OCI-LY3 (cell line): ENCODE measurements around the gene COQ9.

ENCODE experiments used
- EZH2phosphoT487 ChIP-seq: fragments of 200-600 bp; shearing (Covaris generic); IDR thresholded peaks from 2 replicates; pipeline ENCODE4 v1.6.1; 2018; ENCODE audit warnings: antibody characterized with exemption, mixed run types, low read depth
- TF ChIP-seq, protein P1 (sequence below): fragments of 200-600, 300-600 bp; sonication (generic); IDR thresholded peaks from 2 replicates; pipeline ENCODE4 v1.5.1; 2014; ENCODE audit warnings: antibody characterized with exemption, low read length, low read depth

DNA sequence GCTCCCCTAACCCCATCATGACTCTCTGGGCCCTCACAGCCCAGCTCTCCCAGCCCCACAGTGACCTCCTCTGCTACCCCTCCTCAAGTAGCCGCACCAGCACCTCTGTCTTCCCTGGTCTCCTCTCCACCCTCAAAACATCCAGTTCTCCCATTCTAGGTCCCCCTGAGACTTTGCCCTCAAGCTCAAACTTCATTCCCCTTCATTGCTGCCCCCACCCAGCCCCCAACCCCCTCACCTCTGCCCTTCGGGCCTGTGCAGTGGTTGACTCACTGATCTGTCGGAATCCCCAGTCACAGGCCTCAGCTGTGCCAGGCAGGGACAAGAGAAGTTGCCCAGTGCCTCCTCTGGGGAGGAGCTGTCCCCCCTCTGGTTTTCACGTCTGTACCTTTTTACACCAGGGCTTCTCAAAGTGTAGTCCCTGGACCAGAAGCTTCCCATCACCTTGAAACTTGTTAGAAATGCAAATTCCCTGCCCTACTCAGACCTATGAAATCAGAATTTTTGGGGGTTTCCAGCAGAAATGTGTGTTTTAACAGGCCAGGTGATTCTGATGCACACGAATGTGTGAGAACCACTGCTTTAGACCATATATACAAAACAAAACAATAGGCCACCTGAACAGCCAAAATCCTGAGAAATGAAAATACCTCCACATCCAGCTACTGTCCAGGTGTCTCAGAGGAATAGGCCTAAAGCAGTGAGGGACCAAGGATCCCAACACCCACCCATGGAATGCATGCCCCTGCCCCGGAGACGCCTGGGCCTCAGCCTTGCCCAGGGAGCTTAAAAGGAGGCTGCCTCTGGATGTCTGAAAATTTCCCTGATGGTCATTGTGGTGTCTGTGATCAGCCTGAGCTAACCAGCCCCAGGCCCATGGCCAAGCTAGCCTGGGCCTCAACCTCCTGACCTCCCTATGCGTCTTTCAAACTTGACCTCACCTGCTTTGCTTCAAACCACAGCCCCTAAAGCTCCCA lies 39.9 kb downstream of the COQ9 start:
- TF ChIP-seq, protein P1, sequence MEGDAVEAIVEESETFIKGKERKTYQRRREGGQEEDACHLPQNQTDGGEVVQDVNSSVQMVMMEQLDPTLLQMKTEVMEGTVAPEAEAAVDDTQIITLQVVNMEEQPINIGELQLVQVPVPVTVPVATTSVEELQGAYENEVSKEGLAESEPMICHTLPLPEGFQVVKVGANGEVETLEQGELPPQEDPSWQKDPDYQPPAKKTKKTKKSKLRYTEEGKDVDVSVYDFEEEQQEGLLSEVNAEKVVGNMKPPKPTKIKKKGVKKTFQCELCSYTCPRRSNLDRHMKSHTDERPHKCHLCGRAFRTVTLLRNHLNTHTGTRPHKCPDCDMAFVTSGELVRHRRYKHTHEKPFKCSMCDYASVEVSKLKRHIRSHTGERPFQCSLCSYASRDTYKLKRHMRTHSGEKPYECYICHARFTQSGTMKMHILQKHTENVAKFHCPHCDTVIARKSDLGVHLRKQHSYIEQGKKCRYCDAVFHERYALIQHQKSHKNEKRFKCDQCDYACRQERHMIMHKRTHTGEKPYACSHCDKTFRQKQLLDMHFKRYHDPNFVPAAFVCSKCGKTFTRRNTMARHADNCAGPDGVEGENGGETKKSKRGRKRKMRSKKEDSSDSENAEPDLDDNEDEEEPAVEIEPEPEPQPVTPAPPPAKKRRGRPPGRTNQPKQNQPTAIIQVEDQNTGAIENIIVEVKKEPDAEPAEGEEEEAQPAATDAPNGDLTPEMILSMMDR: no peak
- no peak for TF ChIP-seq EZH2phosphoT487
